HG03045 (cell line): ENCODE results near the gene SP4.

Experiments used
- ATAC-seq: cut with Tn5 transposase; IDR thresholded peaks from one replicate; pipeline ENCODE4 v1.9.1; 2021; ENCODE audit warnings: mild to moderate bottlenecking, moderate library complexity; ENCODE audit not compliant: unreplicated experiment

The SP4 gene

GRCh38 chr7:21443149-21443841, 15.4 kb downstream of the SP4 start:
- ATAC-seq: no peak

GRCh38 chr7:21448974-21449373, 21.1 kb downstream of the SP4 start:
- no peak for ATAC-seq

GRCh38 chr7:21450076-21450475, 22.2 kb downstream of the SP4 start:
- no peak for ATAC-seq

- no peak for ATAC-seq
These were observed 23.1 kb downstream of the SP4 start for GRCh38 chr7:21450941-21451340.

GRCh38 chr7:21454182-21454581, 26.3 kb downstream of the SP4 start:
- no peak for ATAC-seq

GRCh38 chr7:21454906-21455305, 27.0 kb downstream of the SP4 start:
- no peak for ATAC-seq

GRCh38 chr7:21461282-21461681, 33.4 kb downstream of the SP4 start:
- ATAC-seq: no peak

GRCh38 chr7:21462081-21462480, 34.2 kb downstream of the SP4 start:
- ATAC-seq: no peak

GRCh38 chr7:21463524-21463923, 35.6 kb downstream of the SP4 start:
- ATAC-seq: no peak

GRCh38 chr7:21468969-21469368, 41.1 kb downstream of the SP4 start:
- no peak for ATAC-seq

- no peak for ATAC-seq
These were observed 42.0 kb downstream of the SP4 start for GRCh38 chr7:21469894-21470293.

- ATAC-seq: no peak
These were observed 44.1 kb downstream of the SP4 start for GRCh38 chr7:21472029-21472428.

- ATAC-seq: no peak
These were observed 48.5 kb downstream of the SP4 start for GRCh38 chr7:21476429-21476828.

GRCh38 chr7:21480693-21481403, 53.0 kb downstream of the SP4 start:
- no peak for ATAC-seq

GRCh38 chr7:21486511-21486910, 58.6 kb downstream of the SP4 start:
- ATAC-seq: no peak

- no peak for ATAC-seq
These were observed 67.8 kb downstream of the SP4 start for GRCh38 chr7:21495731-21496130.

- no peak for ATAC-seq
These were observed 69.2 kb downstream of the SP4 start for GRCh38 chr7:21497072-21497471.

- ATAC-seq: no peak
These were observed 72.4 kb downstream of the SP4 start for GRCh38 chr7:21500117-21500832.

- no peak for ATAC-seq
These were observed 76.1 kb downstream of the SP4 start for GRCh38 chr7:21504021-21504420.

- ATAC-seq: no peak
These were observed 79.9 kb downstream of the SP4 start for GRCh38 chr7:21507627-21508343.

- ATAC-seq: no peak
These were observed 80.7 kb downstream of the SP4 start for GRCh38 chr7:21508538-21508937.
